Calu3 (cell line): ENCODE measurements around the gene TMEM186. TPM values are rescaled to one million over a fixed set of nuclear protein-coding genes. Genes with fewer than 3 reads are reported as not detected.

Experiments
- BruUV-seq: library from RNA; stranded (reverse); fragments of 400-500 nt; replicated peaks from 2 replicates; lab custom pipeline; 2021; lab: Mats Ljungman, UMichigan
- CTCF ChIA-PET: fragments of 300-600 bp; sonication (Branson Sonifier 250); formaldehyde crosslinking; loops from one replicate; lab custom pipeline; 2022; ENCODE audit warnings: antibody characterized with exemption; lab: Charles Lee
- DNase-seq: peaks from one replicate; pipeline ENCODE4 v3.0.0; 2022
- H3K27ac Mint-ChIP-seq: one replicate; pipeline ENCODE4 v1.8.0; 2022; ENCODE audit warnings: mixed read lengths; ENCODE audit not compliant: unreplicated experiment
- H3K27me3 Mint-ChIP-seq: one replicate; pipeline ENCODE4 v1.8.0; 2022; ENCODE audit warnings: mixed read lengths; ENCODE audit not compliant: unreplicated experiment
- H3K36me3 Mint-ChIP-seq: one replicate; pipeline ENCODE4 v1.8.0; 2022; ENCODE audit warnings: mild to moderate bottlenecking, moderate library complexity, mixed read lengths; ENCODE audit not compliant: insufficient read depth, unreplicated experiment
- H3K4me1 Mint-ChIP-seq: one replicate; pipeline ENCODE4 v1.8.0; 2022; ENCODE audit warnings: mild to moderate bottlenecking, low read depth, mixed read lengths; ENCODE audit not compliant: unreplicated experiment
- H3K4me3 Mint-ChIP-seq: one replicate; pipeline ENCODE4 v1.8.0; 2022; ENCODE audit warnings: mild to moderate bottlenecking, low read depth, moderate library complexity, mixed read lengths; ENCODE audit not compliant: unreplicated experiment
- H3K9me3 Mint-ChIP-seq: one replicate; pipeline ENCODE4 v1.8.0; 2022; ENCODE audit warnings: low read depth, mixed read lengths; ENCODE audit not compliant: unreplicated experiment
- intact Hi-C: fragments of 100-400 bp; cut with micrococcal nuclease; formaldehyde crosslinking; loops from one replicate; pipeline ENCODE4 v1.10.0; 2022; ENCODE audit not compliant: unreplicated experiment
- total RNA-seq: library from RNA; stranded (reverse); gene quantifications from 2 replicates; pipeline ENCODE4 v1.2.3, GENCODE V29; 2022
- TF ChIP-seq, protein P1 (sequence below): fragments of 200-600 bp; IDR thresholded peaks from one replicate; pipeline ENCODE4 v1.8.0; 2022; ENCODE audit warnings: antibody characterized with exemption; ENCODE audit not compliant: unreplicated experiment

The TMEM186 gene
- total RNA-seq, 1 experiment from 2014 or later = 20.9 TPM

DNA sequence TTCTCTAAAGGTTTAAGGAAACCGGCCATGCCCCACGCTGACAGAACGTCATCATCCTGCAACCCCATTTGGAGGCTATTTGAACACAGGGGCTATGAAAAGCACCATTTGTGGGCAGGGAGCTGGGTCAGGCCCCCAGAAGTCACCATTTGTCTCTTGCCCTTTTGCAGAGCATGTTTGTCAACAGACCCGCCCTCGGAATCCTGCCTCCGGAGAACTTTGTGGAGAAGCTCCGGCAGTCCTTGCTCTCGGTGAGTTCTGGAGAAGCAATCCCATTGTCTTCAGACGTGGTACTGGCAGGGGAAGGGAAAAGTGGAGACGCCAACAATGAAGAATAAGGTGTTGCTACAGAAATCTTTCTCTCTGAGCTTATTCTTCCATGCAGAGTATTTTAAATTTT is 33.5 kb downstream of the TMEM186 start:
- Mint-ChIP-seq H3K4me3 (no peak overlapping the region), H3K27ac (no peak overlapping the region), H3K9me3 (no peaks in the 10 kb centered on the region), H3K36me3 (no peaks in the 10 kb centered on the region), H3K4me1 (no peaks in the 10 kb centered on the region), H3K27me3 (no peaks in the 10 kb centered on the region)
- TF ChIP-seq, protein P1, sequence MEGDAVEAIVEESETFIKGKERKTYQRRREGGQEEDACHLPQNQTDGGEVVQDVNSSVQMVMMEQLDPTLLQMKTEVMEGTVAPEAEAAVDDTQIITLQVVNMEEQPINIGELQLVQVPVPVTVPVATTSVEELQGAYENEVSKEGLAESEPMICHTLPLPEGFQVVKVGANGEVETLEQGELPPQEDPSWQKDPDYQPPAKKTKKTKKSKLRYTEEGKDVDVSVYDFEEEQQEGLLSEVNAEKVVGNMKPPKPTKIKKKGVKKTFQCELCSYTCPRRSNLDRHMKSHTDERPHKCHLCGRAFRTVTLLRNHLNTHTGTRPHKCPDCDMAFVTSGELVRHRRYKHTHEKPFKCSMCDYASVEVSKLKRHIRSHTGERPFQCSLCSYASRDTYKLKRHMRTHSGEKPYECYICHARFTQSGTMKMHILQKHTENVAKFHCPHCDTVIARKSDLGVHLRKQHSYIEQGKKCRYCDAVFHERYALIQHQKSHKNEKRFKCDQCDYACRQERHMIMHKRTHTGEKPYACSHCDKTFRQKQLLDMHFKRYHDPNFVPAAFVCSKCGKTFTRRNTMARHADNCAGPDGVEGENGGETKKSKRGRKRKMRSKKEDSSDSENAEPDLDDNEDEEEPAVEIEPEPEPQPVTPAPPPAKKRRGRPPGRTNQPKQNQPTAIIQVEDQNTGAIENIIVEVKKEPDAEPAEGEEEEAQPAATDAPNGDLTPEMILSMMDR = no peak
- intact Hi-C loops = no loop called here
- CTCF ChIA-PET = interaction anchor here (0.5 kb wide), 1 partner anchor 16 kb away, joined by 7 read pairs; no protein-coding TSS in a partner anchor
- DNase-seq = no peak
- BruUV-seq = no TSS peak

DNA sequence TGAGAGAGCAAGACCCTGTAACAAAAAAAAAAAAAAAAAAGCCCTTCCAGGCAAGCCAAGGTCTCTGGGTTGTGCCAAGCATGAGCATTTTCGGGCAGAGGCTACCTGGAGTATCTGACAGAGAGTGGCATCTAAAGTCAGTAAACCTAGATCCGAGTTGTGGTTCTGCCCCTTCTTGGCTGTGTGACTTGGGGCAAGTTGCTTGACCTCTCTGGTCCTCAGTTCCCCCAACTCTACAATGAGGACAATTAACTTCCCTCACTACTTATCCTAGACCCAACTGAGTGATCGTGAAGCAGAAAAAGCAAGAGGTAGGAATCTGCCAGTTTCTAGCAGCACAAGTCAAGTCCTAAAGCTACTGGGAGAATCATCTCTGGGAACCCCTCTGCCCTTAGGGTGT is 34.4 kb downstream of the TMEM186 start:
- intact Hi-C loops = no loop called here
- Mint-ChIP-seq H3K27me3 (no peaks in the 10 kb centered on the region), H3K36me3 (no peaks in the 10 kb centered on the region), H3K27ac (no peak overlapping the region), H3K9me3 (no peaks in the 10 kb centered on the region), H3K4me3 (no peak overlapping the region), H3K4me1 (no peaks in the 10 kb centered on the region)
- no peak for DNase-seq
- BruUV-seq = no TSS peak
- TF ChIP-seq, protein P1 = no peak
- CTCF ChIA-PET = no interaction called here

DNA sequence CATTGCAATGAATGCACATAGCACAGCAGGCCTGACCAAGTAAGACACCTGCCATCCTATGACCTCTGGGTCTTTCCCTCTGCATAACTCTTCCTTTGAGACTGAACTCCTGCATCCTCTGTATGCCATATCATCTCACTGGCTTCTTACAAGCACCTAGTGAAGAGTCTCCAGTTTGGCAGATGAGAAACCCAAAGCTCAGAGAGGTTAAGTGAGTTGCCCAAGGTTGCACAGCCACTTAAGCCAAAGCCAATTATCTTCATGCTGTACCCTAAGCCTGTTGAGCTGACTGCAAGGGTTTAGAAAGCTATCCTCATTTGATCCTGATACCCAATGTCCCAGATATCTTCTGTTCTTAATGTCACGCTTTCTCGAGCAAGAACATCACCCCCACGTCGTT is 35.2 kb downstream of the TMEM186 start:
- Mint-ChIP-seq H3K4me1 (no peaks in the 10 kb centered on the region), H3K27ac (no peak overlapping the region), H3K36me3 (no peaks in the 10 kb centered on the region), H3K4me3 (no peak overlapping the region), H3K27me3 (no peaks in the 10 kb centered on the region), H3K9me3 (no peaks in the 10 kb centered on the region)
- no peak for DNase-seq
- intact Hi-C loops = no loop called here
- CTCF ChIA-PET = no interaction called here
- BruUV-seq = no TSS peak
- TF ChIP-seq, protein P1 = no peak

DNA sequence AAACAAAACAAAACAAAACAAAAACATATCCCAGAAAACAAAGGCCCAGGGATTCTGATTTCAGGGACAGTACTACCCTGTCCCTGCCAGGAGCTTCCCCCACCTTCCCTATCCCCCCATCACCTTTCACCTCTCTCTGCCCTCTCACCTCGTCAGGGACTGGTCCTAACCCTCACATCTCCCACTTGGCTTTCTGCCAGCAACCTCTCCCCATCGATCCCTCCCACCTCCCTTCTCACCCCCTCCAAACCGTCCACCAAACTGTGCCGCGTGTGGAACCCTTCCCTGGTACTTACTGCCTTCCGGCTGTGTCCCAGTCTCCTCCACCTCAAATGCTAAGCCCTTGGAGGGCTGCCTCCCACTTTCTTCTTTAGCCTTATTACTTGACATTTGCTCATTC is 36.4 kb downstream of the TMEM186 start:
- TF ChIP-seq, protein P1 = no peak
- no TSS peak for BruUV-seq
- intact Hi-C loops = no loop called here

More for the DNA sequence above, 36.4 kb downstream of the TMEM186 start:
- Mint-ChIP-seq H3K36me3 (no peaks in the 10 kb centered on the region), H3K4me1 (no peaks in the 10 kb centered on the region), H3K27ac (no peak overlapping the region), H3K4me3 (no peak overlapping the region), H3K9me3 (no peaks in the 10 kb centered on the region), H3K27me3 (no peaks in the 10 kb centered on the region)
- no peak for DNase-seq
- CTCF ChIA-PET = no interaction called here
